H9 (cell line): ENCODE results near the gene STAG2. TPM values are rescaled to one million over a fixed set of nuclear protein-coding genes. Genes with fewer than 3 reads are reported as not detected.
A peak's percentile ranks its signal among the peaks of the same experiment; 100 is the strongest.

ENCODE experiments used
- DNase-seq: peaks from one replicate; pipeline ENCODE4 v3.0.0-alpha.2; 2017
- H2AFZ ChIP-seq: one replicate; pipeline ENCODE4 v1.6.1; 2013; ENCODE audit warnings: mild to moderate bottlenecking, low read length, control low read depth, moderate library complexity
- H2AK5ac ChIP-seq: 2 replicates; pipeline ENCODE4 v1.6.1; 2013; ENCODE audit warnings: low read length, control low read depth, mixed read lengths; ENCODE audit not compliant: insufficient read length
- H2BK120ac ChIP-seq: one replicate; pipeline ENCODE4 v1.6.1; 2013; ENCODE audit warnings: low read depth, mild to moderate bottlenecking, low read length, control low read depth, inconsistent platforms; ENCODE audit not compliant: poor library complexity, severe bottlenecking
- H2BK12ac ChIP-seq: 2 replicates; pipeline ENCODE4 v1.6.1; 2013; ENCODE audit warnings: low read length, control low read depth, mixed read lengths, low read depth; ENCODE audit not compliant: insufficient read length
- H2BK15ac ChIP-seq: 2 replicates; pipeline ENCODE4 v1.6.1; 2013; ENCODE audit warnings: low read depth, low read length, control low read depth
- H2BK20ac ChIP-seq: one replicate; pipeline ENCODE4 v1.6.1; 2013; ENCODE audit warnings: low read depth, mild to moderate bottlenecking, low read length, control low read depth, inconsistent platforms; ENCODE audit not compliant: poor library complexity, severe bottlenecking
- H2BK5ac ChIP-seq: 2 replicates; pipeline ENCODE4 v1.6.1; 2013; ENCODE audit warnings: low read length, control low read depth, mixed read lengths; ENCODE audit not compliant: insufficient read length
- H3K14ac ChIP-seq: 2 replicates; pipeline ENCODE4 v1.6.1; 2013; ENCODE audit warnings: low read length, control low read depth; ENCODE audit not compliant: insufficient read depth
- H3K18ac ChIP-seq: 2 replicates; pipeline ENCODE4 v1.6.1; 2013; ENCODE audit warnings: low read depth, mild to moderate bottlenecking, mixed read lengths, low read length, control low read depth; ENCODE audit not compliant: insufficient read length
- H3K23ac ChIP-seq: 2 replicates; pipeline ENCODE4 v1.6.1; 2013; ENCODE audit warnings: low read length, control low read depth, mixed read lengths, low read depth; ENCODE audit not compliant: insufficient read length
- H3K23me2 ChIP-seq: 2 replicates; pipeline ENCODE4 v1.6.1; 2013; ENCODE audit warnings: low read depth, mild to moderate bottlenecking, mixed read lengths, low read length, control low read depth; ENCODE audit not compliant: insufficient read length, poor library complexity, severe bottlenecking
- H3K27ac ChIP-seq: 2 replicates; pipeline ENCODE4 v1.5.1; 2013; ENCODE audit warnings: low read length, control low read depth, mixed read lengths, low read depth; ENCODE audit not compliant: insufficient read length
- H3K27me3 ChIP-seq: 2 replicates; pipeline ENCODE4 v1.6.1; 2013; ENCODE audit warnings: low read length, control low read depth, inconsistent platforms; ENCODE audit not compliant: insufficient read depth
- H3K4ac ChIP-seq: 2 replicates; pipeline ENCODE4 v1.6.1; 2013; ENCODE audit warnings: low read depth, mild to moderate bottlenecking, control low read depth, inconsistent platforms, low read length, moderate library complexity
- H3K4me1 ChIP-seq: 2 replicates; pipeline ENCODE4 v1.6.1; 2013; ENCODE audit warnings: low read length, control low read depth, inconsistent platforms; ENCODE audit not compliant: insufficient read depth
- H3K4me2 ChIP-seq: 2 replicates; pipeline ENCODE4 v1.6.1; 2013; ENCODE audit warnings: low read length, control low read depth, mixed read lengths; ENCODE audit not compliant: insufficient read length, insufficient read depth
- H3K56ac ChIP-seq: 2 replicates; pipeline ENCODE4 v1.6.1; 2013; ENCODE audit warnings: low read depth, mild to moderate bottlenecking, mixed read lengths, low read length, control low read depth; ENCODE audit not compliant: insufficient read length
- H3K79me1 ChIP-seq: 2 replicates; pipeline ENCODE4 v1.6.1; 2013; ENCODE audit warnings: low read depth, mild to moderate bottlenecking, moderate library complexity, low read length, control low read depth, inconsistent platforms; ENCODE audit not compliant: insufficient read depth, poor library complexity, severe bottlenecking
- H3K79me2 ChIP-seq: 2 replicates; pipeline ENCODE4 v1.6.1; 2013; ENCODE audit warnings: low read length, control low read depth, inconsistent platforms; ENCODE audit not compliant: insufficient read depth
- H3K9ac ChIP-seq: 2 replicates; pipeline ENCODE4 v1.6.1; 2013; ENCODE audit warnings: low read length, control low read depth, mixed read lengths; ENCODE audit not compliant: insufficient read length; ENCODE audit errors: extremely low read depth
- H3K9me3 ChIP-seq: one replicate; pipeline ENCODE4 v1.6.1; 2013; ENCODE audit warnings: low read depth, low read length, inconsistent platforms; ENCODE audit not compliant: control insufficient read depth
- H3T11ph ChIP-seq: one replicate; pipeline ENCODE4 v1.6.1; 2013; ENCODE audit warnings: mild to moderate bottlenecking, low read length, control low read depth, inconsistent platforms
- H4K20me1 ChIP-seq: one replicate; pipeline ENCODE4 v1.6.1; 2013; ENCODE audit not compliant: control insufficient read depth, insufficient read length, insufficient read depth
- H4K5ac ChIP-seq: 2 replicates; pipeline ENCODE4 v1.6.1; 2013; ENCODE audit warnings: low read depth, mild to moderate bottlenecking, mixed read lengths, low read length, control low read depth; ENCODE audit not compliant: insufficient read length
- H4K8ac ChIP-seq: replicated peaks from 2 replicates; pipeline ENCODE4 v1.6.1; 2013; ENCODE audit warnings: low read length, control low read depth, mixed read lengths, low read depth; ENCODE audit not compliant: insufficient read length
- H4K91ac ChIP-seq: 2 replicates; pipeline ENCODE4 v1.6.1; 2013; ENCODE audit warnings: low read depth, mild to moderate bottlenecking, moderate library complexity, mixed read lengths, low read length, control low read depth; ENCODE audit not compliant: insufficient read length
- H3K27ac Mint-ChIP-seq, 3 experiments: 2 replicates in 2 of 3; 3 replicates in 1 of 3; pipeline ENCODE4 v1.8.0; 2020 to 2021; ENCODE audit warnings: mixed read lengths in 3 of 3, mild to moderate bottlenecking in 1 of 3, moderate library complexity in 1 of 3
- H3K27me3 Mint-ChIP-seq: 2 replicates; pipeline ENCODE4 v1.8.0; 2021; ENCODE audit warnings: low read depth, mild to moderate bottlenecking, moderate library complexity, mixed read lengths
- H3K36me3 Mint-ChIP-seq, 3 experiments: 2 replicates in 2 of 3; 3 replicates in 1 of 3; pipeline ENCODE4 v1.8.0; 2020 to 2021; ENCODE audit warnings: low read depth in 3 of 3, mixed read lengths in 3 of 3; ENCODE audit not compliant: insufficient read depth in 1 of 3
- H3K4me1 Mint-ChIP-seq, 2 experiments: 2 replicates each; pipeline ENCODE4 v1.8.0; 2020; ENCODE audit warnings: mixed read lengths in 2 of 2
- H3K4me3 Mint-ChIP-seq, 2 experiments: 2 replicates in 1 of 2; 3 replicates in 1 of 2; pipeline ENCODE4 v1.8.0; 2020 to 2021; ENCODE audit warnings: mild to moderate bottlenecking in 2 of 2, mixed read lengths in 2 of 2, moderate library complexity in 1 of 2
- H3K9me3 Mint-ChIP-seq, 2 experiments: 2 replicates in 1 of 2; 3 replicates in 1 of 2; pipeline ENCODE4 v1.8.0; 2020; ENCODE audit warnings: mild to moderate bottlenecking in 2 of 2, mixed read lengths in 2 of 2, moderate library complexity in 1 of 2
- WGBS: extraction: QIAGEN DNeasy Blood & Tissue Kit; methylation state at CpG from one replicate; pipeline ENCODE4 v1.1.7; 2013; ENCODE audit warnings: missing lambda C conversion rate, low lambda C conversion rate, mixed read lengths; ENCODE audit not compliant: insufficient read length; ENCODE audit errors: extremely low coverage; 5-methylcytosine and 5-hydroxymethylcytosine counted together
- total RNA-seq: library from RNA; stranded (reverse); gene quantifications from 2 replicates; pipeline ENCODE4 v1.2.1, GENCODE V29; 2021
- TF ChIP-seq, protein P1 (sequence below): fragments of 200-600 bp; sonication (generic); conservative IDR thresholded peaks from 3 replicates; pipeline ENCODE4 v1.8.0; 2021; ENCODE audit warnings: antibody characterized with exemption, mild to moderate bottlenecking

The STAG2 gene
- total RNA-seq, 1 experiment from 2014 or later = 81.6 TPM

- peak; percentile 89 for DNase-seq
- Histone ChIP-seq H3K9me3 (peaks cover 4% of the 10 kb centered on the region), H3K4ac (no peak overlapping the region; the same call in 1 of the 2 replicates), H2AK5ac (no peak overlapping the region), H2BK5ac (no peak overlapping the region), H3K4me2 (peak overlapping the region; percentile 89), H3K23ac (no peak overlapping the region), H3T11ph (no peak overlapping the region), H4K8ac (no peak overlapping the region), H3K56ac (no peak overlapping the region), H3K27ac (peak overlapping the region; percentile 99), H3K14ac (peak overlapping the region; percentile 96), H4K5ac (peak overlapping the region; percentile 98), H2BK12ac (no peak overlapping the region), H2BK120ac (no peak overlapping the region), H4K91ac (no peak overlapping the region), H2BK15ac (no peak overlapping the region), H4K20me1 (no peaks in the 10 kb centered on the region), H2BK20ac (no peak overlapping the region), H3K23me2 (peaks cover 6% of the 10 kb centered on the region), H3K27me3 (no peaks in the 10 kb centered on the region), H3K9ac (peak overlapping the region; percentile 96), H3K18ac (peak overlapping the region; percentile 92), H3K4me1 (no peaks in the 10 kb centered on the region), H2AFZ (no peak overlapping the region), H3K79me2 (peaks cover 28% of the 10 kb centered on the region; the same call in 1 of the 2 replicates), H3K79me1 (no peaks in the 10 kb centered on the region)
- Mint-ChIP-seq H3K9me3 (peaks cover 25 to 75% of the 10 kb centered on the region in 2 experiments), H3K4me1 (peaks cover 14 to 26% of the 10 kb centered on the region in 2 experiments), H3K36me3 (peaks cover 10 to 16% (median 14%) of the 10 kb centered on the region in 3 experiments), H3K27me3 (peaks cover 1% of the 10 kb centered on the region; the same call in 1 of the 2 replicates), H3K27ac (peak overlapping the region; percentile 97 to 100 (median 99)), H3K4me3 (peak overlapping the region; percentile 89 to 96)
- WGBS = no CpG with 5 or more reads among the region's 22 CpGs
- TF ChIP-seq, protein P1, sequence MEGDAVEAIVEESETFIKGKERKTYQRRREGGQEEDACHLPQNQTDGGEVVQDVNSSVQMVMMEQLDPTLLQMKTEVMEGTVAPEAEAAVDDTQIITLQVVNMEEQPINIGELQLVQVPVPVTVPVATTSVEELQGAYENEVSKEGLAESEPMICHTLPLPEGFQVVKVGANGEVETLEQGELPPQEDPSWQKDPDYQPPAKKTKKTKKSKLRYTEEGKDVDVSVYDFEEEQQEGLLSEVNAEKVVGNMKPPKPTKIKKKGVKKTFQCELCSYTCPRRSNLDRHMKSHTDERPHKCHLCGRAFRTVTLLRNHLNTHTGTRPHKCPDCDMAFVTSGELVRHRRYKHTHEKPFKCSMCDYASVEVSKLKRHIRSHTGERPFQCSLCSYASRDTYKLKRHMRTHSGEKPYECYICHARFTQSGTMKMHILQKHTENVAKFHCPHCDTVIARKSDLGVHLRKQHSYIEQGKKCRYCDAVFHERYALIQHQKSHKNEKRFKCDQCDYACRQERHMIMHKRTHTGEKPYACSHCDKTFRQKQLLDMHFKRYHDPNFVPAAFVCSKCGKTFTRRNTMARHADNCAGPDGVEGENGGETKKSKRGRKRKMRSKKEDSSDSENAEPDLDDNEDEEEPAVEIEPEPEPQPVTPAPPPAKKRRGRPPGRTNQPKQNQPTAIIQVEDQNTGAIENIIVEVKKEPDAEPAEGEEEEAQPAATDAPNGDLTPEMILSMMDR = no peak
Measured at GRCh38 chrX:123962794-123963373, 1.4 kb downstream of the STAG2 start.
